GM12801 (cell line): ENCODE results near the gene DACT2.

Source experiments
- TF ChIP-seq, protein P1 (sequence below): IDR thresholded peaks from one replicate; pipeline ENCODE4 v1.5.1; 2011; ENCODE audit warnings: control low read depth; ENCODE audit not compliant: insufficient read length; ENCODE audit errors: extremely low read depth

DACT2 gene

DNA sequence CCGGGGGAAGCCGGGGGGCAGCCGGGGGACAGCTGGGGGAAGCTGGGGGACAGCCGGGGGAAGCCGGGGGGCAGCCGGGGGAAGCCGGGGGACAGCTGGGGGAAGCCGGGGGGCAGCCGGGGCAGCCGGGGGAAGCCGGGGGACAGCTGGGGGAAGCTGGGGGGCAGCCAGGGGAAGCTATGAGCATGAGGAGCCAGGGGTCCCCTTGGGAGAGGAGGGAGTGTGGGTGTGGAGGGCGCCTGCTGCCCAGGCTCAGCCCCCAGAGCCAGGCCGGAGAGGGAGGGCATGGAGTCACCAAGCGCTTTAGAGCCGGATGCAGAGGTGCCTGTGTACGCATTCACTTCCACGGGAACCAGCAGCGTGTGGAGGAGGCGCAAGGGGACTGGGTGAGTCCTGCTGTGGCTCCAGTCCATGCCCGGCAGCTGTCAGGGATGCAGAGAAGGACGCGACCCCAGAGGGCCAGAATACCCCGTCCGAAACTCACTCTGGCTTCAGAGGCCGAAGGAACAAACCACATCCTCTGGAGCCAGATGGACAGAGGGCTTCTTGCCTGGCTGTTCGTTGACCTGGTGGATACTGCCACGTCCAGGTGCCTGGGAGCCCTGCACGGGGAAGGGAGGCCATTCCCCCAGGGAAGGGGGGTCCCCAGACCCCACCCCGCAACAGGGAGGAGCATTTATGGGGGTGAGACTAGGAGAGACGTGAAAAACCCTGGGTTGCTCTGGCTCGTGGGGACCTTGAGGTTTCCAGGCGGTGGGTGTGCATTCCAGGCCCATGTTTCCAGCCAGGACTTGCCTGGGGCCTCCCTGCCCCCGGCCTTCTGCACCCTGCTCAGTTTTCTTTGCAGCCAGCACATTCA, 26.5 kb upstream of the DACT2 start:
- TF ChIP-seq, protein P1, sequence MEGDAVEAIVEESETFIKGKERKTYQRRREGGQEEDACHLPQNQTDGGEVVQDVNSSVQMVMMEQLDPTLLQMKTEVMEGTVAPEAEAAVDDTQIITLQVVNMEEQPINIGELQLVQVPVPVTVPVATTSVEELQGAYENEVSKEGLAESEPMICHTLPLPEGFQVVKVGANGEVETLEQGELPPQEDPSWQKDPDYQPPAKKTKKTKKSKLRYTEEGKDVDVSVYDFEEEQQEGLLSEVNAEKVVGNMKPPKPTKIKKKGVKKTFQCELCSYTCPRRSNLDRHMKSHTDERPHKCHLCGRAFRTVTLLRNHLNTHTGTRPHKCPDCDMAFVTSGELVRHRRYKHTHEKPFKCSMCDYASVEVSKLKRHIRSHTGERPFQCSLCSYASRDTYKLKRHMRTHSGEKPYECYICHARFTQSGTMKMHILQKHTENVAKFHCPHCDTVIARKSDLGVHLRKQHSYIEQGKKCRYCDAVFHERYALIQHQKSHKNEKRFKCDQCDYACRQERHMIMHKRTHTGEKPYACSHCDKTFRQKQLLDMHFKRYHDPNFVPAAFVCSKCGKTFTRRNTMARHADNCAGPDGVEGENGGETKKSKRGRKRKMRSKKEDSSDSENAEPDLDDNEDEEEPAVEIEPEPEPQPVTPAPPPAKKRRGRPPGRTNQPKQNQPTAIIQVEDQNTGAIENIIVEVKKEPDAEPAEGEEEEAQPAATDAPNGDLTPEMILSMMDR: no peak

DNA sequence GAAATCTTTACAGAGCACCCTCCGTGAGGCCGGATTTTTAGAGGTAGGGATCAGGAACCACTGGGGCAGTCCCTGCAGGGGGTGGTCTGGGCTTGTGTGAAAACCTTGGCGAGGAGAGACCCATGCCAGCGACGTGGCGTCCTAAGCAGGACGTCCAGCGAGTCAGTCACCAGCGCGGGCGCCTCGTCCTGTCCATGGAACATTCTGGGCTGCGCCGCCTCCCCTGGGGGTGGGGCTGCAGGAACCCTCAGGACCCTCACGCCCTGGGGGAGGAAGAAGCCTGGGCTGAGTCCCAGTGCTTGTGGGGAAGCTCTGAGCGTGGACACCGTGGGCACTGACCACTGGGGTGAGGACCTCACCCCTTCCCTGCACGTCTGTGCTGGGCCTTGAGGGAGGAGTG, 25.7 kb upstream of the DACT2 start:
- TF ChIP-seq, protein P1: no peak

DNA sequence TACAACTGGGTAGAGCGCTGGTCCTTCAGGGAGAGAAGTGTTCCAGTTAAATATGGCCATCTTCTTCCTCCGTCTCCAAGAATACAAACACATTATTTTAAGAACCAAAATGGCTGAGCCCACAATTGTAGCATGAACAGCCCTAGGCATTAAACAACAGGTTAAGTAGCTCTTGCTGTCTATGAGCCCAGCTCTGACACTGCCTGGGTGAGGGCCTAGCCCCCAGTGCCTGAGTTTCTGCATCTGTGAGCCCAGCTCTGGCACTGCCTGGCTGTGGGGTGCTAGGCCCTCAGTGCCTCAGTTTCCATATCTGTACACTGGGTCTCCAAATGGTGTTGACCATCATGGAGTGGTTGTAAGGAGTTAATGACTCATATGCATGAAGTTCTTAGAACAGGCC, 24.8 kb upstream of the DACT2 start:
- TF ChIP-seq, protein P1: no peak

DNA sequence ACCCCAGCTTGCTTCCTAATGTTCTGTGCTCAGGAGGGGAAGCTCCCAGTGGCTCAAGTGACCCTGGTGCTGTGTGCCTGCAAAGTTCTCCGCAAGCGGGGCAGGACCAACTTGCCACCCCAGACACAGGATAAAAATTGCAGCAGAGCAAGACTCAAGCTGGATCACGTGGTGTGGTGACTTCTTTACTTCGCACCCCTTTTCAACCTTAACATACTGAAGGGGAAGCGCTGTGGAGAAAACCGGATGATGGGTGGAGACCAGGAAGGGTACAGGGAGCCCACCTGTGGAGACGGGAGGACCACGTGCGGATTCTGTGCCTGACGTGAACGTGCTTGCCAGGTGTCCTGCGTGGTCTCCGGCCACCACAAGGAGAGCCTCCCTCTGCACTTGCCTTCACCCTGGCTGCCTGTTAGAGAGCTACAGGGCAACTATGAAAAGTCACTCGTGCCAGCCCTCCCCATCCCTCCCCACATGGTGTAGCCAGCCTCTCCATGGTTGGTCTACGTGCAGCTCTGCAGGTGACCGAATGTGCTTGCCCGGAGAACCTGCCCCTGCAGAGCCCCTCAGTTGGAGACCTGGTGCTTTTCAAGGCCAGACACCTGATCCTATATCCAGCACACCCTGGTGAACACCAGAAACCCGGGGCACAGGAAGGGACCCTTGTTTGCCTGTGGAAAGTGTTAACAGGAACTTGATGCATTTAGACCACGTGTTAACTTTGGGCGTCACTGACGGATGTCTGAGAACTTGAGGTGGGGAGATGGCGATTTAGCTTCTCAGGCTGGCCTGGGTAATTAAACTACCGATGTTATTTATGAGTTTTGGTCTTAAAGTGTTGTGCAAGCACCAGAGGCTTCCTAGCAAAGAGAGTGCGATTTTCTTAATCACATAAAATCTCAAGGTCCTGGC, 23.9 kb upstream of the DACT2 start:
- TF ChIP-seq, protein P1: no peak

DNA sequence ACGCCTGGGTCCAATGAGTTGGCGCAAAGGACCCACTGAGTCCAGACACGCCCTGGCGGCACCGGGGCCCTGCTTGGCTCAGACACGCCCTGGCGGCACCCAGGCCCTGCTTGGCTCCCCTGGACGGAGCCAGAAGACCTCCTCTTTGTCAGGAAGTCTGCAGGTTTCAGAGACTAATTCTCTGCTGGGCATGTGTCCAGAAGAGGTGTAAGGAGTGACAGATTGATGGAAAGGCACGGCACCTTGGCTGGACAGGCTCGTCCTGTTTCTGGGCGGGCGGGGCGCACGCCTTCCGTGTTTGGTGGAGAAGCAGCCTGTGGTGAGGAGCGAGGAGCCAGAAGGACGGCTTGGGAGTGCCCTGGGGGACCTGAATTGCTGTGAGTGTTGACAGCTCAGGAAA, 23.1 kb upstream of the DACT2 start:
- TF ChIP-seq, protein P1: no peak

DNA sequence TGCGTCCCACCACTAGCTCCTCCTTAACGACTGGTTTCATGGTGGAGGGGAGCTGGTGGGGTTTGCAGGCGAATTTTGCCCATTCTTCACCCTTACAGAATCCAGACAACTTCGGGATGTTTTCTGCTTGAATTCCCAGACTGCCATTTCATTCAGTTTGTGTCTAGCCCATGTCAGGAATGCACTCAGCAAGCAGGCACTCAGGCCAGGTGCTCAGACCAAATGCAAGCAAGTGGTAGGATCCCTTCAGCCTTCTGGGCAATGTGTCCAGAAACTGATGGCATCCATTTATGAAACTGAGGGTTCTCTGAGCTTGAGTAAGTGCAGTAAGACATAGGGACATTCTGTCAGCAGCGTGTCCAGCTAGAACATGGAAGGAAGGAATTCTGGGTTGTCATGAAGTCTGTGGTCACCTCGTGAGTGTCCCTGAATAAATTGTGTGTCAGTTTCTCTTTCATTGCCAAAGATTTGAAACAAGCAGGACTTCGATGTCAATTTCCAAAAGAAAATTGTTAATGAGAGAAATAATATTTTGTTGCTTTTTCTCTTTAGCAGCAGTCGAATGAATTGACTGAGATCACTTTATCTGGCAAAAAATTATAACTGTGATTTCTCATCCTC, 21.8 kb upstream of the DACT2 start:
- TF ChIP-seq, protein P1: no peak

DNA sequence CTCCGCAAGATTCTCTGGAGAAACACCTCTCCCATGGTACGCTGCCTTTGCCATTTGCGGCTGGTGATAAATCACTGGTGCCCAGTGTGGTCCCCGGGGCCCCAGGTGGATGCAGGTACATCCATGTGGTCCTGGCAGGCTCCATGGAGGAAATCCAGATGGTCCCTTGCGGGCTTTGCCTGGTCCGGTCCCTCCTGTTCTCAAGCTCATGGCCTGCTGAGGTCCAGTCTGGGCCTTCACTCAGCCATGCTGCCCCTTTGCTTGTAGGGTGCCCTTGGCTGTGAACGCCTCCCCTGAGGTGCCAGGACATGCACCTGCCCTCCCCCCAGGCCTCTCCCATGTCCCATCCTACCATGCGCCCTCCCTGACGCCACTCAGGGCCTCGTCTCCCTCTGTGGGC, 21.2 kb upstream of the DACT2 start:
- TF ChIP-seq, protein P1: no peak
